HS-5 (cell line): ENCODE data around the gene STMN1.

Source experiments
- DNase-seq: peaks from one replicate; pipeline ENCODE4 v3.0.0-alpha.2; 2012; ENCODE audit warnings: low read depth

STMN1 gene

GRCh38 chr1:25891606-25892005 is 14.6 kb downstream of the STMN1 start:
- DNase-seq, result no peak

GRCh38 chr1:25890239-25891034 is 15.8 kb downstream of the STMN1 start:
- no peak for DNase-seq

GRCh38 chr1:25889470-25889869 is 16.7 kb downstream of the STMN1 start:
- DNase-seq, result no peak

- DNase-seq, result no peak
Observed at GRCh38 chr1:25888426-25888987, 17.7 kb downstream of the STMN1 start.

- no peak for DNase-seq
Observed at GRCh38 chr1:25885602-25886001, 20.6 kb downstream of the STMN1 start.

GRCh38 chr1:25881266-25881665 is 25.0 kb downstream of the STMN1 start:
- no peak for DNase-seq

GRCh38 chr1:25880518-25880917 is 25.7 kb downstream of the STMN1 start:
- DNase-seq, result no peak

GRCh38 chr1:25879675-25880074 is 26.5 kb downstream of the STMN1 start:
- no peak for DNase-seq

GRCh38 chr1:25878690-25879089 is 27.5 kb downstream of the STMN1 start:
- no peak for DNase-seq

- DNase-seq, result no peak
Observed at GRCh38 chr1:25877155-25877554, 29.1 kb downstream of the STMN1 start.

- DNase-seq, result no peak
Observed at GRCh38 chr1:25876693-25877077, 29.5 kb downstream of the STMN1 start.

GRCh38 chr1:25875856-25876692 is 30.1 kb downstream of the STMN1 start:
- no peak for DNase-seq

- no peak for DNase-seq
Observed at GRCh38 chr1:25875154-25875855, 30.9 kb downstream of the STMN1 start, which contains the start of gene PAQR7. PAQR7 (minus strand) TSS chr1:25875708; CDS start chr1:25863839, 11,869 bp downstream.

GRCh38 chr1:25874635-25875153 is 31.5 kb downstream of the STMN1 start:
- DNase-seq, result no peak

GRCh38 chr1:25874209-25874608 is 32.0 kb downstream of the STMN1 start:
- DNase-seq, result no peak

- DNase-seq, result no peak
Observed at GRCh38 chr1:25873120-25873519, 33.1 kb downstream of the STMN1 start.

- DNase-seq, result no peak
Observed at GRCh38 chr1:25872713-25873112, 33.5 kb downstream of the STMN1 start.

GRCh38 chr1:25871704-25872494 is 34.3 kb downstream of the STMN1 start:
- DNase-seq, result no peak

GRCh38 chr1:25871086-25871703 is 35.0 kb downstream of the STMN1 start:
- DNase-seq, result no peak

- no peak for DNase-seq
Observed at GRCh38 chr1:25870614-25871013, 35.6 kb downstream of the STMN1 start.
